GM18507 (cell line): ENCODE data around the gene NBPF6.
A peak's percentile ranks its signal among the peaks of the same experiment; 100 is the strongest.
"Not testable (repeated sequence)": the region's sequence is repeated elsewhere in the genome, so short reads cannot be mapped to it uniquely, and the experiment has no call there.

ENCODE experiments used
- DNase-seq: peaks from one replicate; pipeline ENCODE4 v3.0.0; 2011; ENCODE audit warnings: low read depth; ENCODE audit not compliant: insufficient read length; ENCODE audit errors: extremely low spot score
- FAIRE-seq: peaks from 2 replicates; lab custom pipeline; 2011; peaks lifted over from hg19 to GRCh38; lab: Jason Lieb, UNC

Gene NBPF6

GRCh38 chr1:108450043-108450442 is at the start of gene NBPF6:
Gene NBPF6, plus strand, starts transcription at chr1:108450343. Its CDS starts 259 bp downstream, at chr1:108450602.
- FAIRE-seq, DNase-seq: not testable (repeated sequence)

- FAIRE-seq, DNase-seq: not testable (repeated sequence)
Observed at GRCh38 chr1:108411098-108411833, 38.9 kb upstream of the NBPF6 start.

GRCh38 chr1:108420129-108420528 is 30.0 kb upstream of the NBPF6 start:
- DNase-seq, FAIRE-seq: not testable (repeated sequence)

GRCh38 chr1:108421061-108421916 is 28.9 kb upstream of the NBPF6 start:
- not testable (repeated sequence) for DNase-seq, FAIRE-seq

- FAIRE-seq, DNase-seq: not testable (repeated sequence)
Observed at GRCh38 chr1:108426877-108427276, 23.3 kb upstream of the NBPF6 start.

- not testable (repeated sequence) for DNase-seq, FAIRE-seq
Observed at GRCh38 chr1:108432002-108432401, 18.1 kb upstream of the NBPF6 start.

GRCh38 chr1:108433404-108433803 is 16.7 kb upstream of the NBPF6 start:
- not testable (repeated sequence) for DNase-seq, FAIRE-seq

GRCh38 chr1:108438536-108438935 is 11.6 kb upstream of the NBPF6 start:
- DNase-seq = not testable (repeated sequence)
- FAIRE-seq = peak; percentile 75

GRCh38 chr1:108454521-108454920 is 4.4 kb downstream of the NBPF6 start:
- FAIRE-seq, DNase-seq: not testable (repeated sequence)

- not testable (repeated sequence) for FAIRE-seq, DNase-seq
Observed at GRCh38 chr1:108458661-108459060, 8.5 kb downstream of the NBPF6 start.

- not testable (repeated sequence) for DNase-seq, FAIRE-seq
Observed at GRCh38 chr1:108461758-108462157, 11.6 kb downstream of the NBPF6 start.

- DNase-seq, FAIRE-seq: not testable (repeated sequence)
Observed at GRCh38 chr1:108463962-108464361, 13.8 kb downstream of the NBPF6 start.

GRCh38 chr1:108466166-108466565 is 16.0 kb downstream of the NBPF6 start:
- not testable (repeated sequence) for DNase-seq, FAIRE-seq

- DNase-seq, FAIRE-seq: not testable (repeated sequence)
Observed at GRCh38 chr1:108467155-108467554, 17.0 kb downstream of the NBPF6 start.

GRCh38 chr1:108470750-108471149 is 20.6 kb downstream of the NBPF6 start:
- FAIRE-seq = not testable (repeated sequence)

GRCh38 chr1:108474516-108474915 is 24.4 kb downstream of the NBPF6 start:
- FAIRE-seq, DNase-seq: not testable (repeated sequence)

More at GRCh38 chr1:108470750-108471149, 20.6 kb downstream of the NBPF6 start:
- not testable (repeated sequence) for DNase-seq

GRCh38 chr1:108478429-108479015 is 28.4 kb downstream of the NBPF6 start:
- DNase-seq (no peak), FAIRE-seq (no peak)

GRCh38 chr1:108482708-108483107 is 32.6 kb downstream of the NBPF6 start:
- DNase-seq (no peak), FAIRE-seq (no peak)

GRCh38 chr1:108485990-108486389 is 35.8 kb downstream of the NBPF6 start:
- not testable (repeated sequence) for FAIRE-seq, DNase-seq
